GM18868 (cell line): ENCODE results near the gene SSU72.

Experiments used
- ATAC-seq: cut with Tn5 transposase; IDR thresholded peaks from one replicate; pipeline ENCODE4 v1.9.1; 2021; ENCODE audit warnings: mild to moderate bottlenecking, moderate library complexity; ENCODE audit not compliant: unreplicated experiment

Gene SSU72

GRCh38 chr1:1574721-1575537 lies at the start of gene SSU72:
SSU72 (minus strand) TSS chr1:1574863; CDS start chr1:1574557, 306 bp downstream.
- peak; percentile 82 for ATAC-seq

DNA sequence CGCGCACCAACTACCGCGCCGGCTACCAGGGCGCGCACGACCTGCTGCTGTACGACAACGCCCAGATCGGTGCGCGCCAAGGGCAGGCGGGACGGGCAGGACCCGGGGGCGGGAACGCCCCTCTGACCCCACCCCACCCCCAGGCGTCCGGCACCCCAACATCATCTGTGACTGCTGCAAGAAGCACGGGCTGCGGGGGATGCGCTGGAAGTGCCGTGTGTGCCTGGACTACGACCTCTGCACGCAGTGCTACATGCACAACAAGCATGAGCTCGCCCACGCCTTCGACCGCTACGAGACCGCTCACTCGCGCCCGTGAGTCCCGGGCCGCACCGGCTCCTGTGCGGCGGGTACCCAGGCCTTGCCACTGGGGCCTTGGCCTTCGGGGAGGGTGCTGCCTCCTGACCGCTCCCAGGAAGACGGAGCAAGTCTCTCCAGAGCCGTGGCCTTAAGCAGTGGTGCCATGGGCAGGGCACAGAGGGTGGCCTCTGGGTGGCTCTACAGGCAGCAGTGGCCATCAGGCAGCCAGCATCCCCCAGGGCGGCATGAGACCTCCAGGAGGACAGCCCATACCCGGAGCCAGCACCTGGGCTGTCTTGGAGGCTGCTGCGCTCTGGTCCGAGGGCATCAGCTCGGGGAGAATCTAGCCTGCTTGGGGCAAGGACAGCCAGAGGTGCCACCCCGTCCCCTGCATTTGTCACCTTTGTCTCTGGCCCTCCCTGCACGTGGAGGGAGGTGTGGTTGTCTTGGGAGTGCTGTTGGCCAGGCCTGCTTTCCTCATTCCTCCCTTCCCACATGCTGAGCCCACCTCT lies 49.2 kb upstream of the SSU72 start:
- no peak for ATAC-seq

- no peak for ATAC-seq
These were observed 48.5 kb upstream of the SSU72 start for GRCh38 chr1:1623181-1623630.

- ATAC-seq = no peak
These were observed 48.1 kb upstream of the SSU72 start for GRCh38 chr1:1622788-1623094.

GRCh38 chr1:1622010-1622787 lies 47.5 kb upstream of the SSU72 start:
- ATAC-seq = no peak

- ATAC-seq = no peak
These were observed 46.7 kb upstream of the SSU72 start for GRCh38 chr1:1621173-1622009.

DNA sequence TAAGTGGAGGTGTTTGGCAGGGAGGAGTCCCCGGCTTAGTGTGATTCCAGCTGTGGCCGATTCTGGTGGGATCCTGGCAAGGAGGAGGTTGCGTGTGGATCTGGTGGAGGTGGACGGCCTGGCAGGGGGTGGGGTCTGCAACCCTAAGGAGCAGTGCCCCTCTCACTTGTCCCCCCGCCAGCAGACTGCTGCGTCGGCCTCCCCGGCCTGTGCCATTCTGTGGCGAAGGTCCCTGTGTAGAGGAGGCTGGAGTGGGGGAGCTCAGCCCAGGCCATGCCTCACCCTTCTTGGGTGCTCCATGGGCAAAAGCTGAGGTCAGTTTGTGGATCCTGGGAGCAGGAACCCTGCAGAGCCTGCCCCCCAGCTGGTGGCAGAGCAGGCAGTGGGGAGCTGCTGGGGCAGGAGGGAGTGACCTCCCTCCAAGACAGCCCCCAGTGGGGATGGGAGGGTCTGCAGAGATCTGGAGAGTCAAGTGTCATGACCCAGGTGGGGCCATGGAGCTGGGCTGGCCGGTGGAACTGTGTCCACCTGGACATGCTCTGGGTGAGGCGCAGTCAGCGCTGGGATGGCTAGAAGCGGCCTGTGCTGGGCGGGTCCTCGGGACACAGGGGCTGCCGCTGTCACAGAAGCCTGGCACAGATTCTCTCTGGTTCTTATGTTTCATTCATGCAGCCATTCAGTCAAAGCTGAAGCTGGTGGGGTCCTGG lies 45.9 kb upstream of the SSU72 start:
- ATAC-seq = no peak

DNA sequence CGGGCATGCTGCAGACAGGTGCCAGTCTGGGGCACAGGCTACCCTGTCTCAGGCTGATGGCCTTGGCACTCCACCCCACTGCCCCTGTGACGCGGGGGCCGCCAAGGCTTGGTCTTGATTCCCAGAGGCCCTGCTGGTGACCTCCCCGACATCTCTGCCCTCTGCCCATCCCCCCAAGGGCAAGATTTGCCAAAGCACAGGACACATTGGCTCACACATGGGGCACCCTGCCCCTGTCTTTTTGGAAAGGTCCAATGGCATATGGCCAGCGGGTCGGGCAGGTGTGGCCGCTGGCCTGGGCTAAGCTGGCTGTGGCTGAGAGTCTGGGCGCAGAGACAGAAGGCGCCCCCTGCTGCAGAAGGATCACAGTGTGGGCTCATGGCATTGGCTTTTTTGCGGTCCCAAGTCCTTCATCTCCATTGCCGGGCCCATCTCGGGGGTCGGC lies 45.3 kb upstream of the SSU72 start:
- no peak for ATAC-seq

DNA sequence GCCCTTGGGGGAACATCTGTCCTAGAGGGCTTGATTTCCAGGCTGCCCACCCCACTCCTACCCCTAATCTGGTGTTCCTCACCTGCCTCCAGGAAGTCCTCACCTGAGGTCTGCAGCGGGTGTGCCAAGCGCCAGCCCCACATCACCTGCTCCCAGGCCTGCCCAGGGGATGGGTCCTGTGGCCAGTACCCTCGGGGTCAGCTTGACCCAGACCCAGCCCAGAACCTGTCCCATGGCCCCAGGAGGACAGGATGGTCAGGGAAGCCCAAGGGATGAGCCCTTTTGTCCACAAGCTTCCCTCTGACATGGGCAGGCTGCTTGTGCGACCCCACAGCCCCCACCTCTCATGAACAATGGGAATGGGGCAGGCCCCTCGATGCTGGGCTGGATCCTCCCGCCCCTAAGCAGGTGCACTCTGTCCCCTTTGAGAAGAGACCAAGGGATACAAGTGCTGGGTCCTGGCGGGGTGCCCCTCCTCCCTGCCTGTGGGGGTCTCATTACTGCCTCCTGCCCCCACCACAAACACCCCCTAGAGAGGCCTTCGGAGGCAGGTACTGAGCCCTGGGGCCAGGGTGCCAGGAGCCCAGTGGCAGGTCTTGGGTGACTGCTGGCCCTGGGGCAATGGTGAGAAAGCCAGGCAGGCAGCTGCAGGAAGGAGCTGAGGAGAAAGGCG lies 43.9 kb upstream of the SSU72 start:
- no peak for ATAC-seq

DNA sequence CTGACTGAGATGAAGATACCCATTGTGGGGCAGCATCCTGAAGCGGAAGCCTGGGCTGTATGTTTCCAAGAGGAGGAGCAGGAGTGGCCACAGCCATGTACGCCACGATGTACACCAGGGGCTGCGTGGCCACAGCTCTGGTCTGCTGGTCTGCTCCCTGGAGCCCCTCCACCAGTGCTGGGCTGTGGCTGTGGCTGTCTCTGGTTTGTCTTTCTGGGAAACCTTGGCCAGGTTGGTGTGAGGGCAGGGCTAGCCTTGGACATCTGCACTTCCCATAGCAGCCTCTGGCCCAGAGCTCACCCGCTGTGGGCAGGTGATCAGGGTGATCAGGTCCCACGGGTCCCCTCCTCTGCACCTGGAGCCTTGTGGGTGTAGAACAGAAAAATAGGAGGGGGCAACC lies 43.3 kb upstream of the SSU72 start:
- ATAC-seq = no peak

DNA sequence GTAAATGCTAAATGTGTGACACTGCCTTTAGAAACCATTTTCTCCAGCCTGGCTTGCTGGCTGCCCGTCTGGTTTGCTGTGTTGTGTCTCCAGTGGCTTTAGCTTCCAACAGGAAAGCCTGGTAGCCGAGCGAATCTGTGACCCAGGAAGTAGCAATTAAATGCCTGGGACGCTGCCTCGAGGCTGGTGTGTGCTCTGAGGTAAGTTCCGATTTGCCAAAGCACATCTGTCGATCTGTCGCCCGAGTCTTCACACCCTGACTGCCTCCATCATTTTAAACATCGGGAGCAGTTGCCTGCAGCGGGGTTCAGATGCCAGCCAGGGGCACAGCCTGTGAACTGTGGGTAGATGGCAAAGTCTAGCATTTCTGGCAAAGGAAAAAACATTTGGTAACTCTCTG lies 42.9 kb upstream of the SSU72 start:
- no peak for ATAC-seq

- no peak for ATAC-seq
These were observed 42.2 kb upstream of the SSU72 start for GRCh38 chr1:1616838-1617237.

- ATAC-seq = peak; percentile 19
These were observed 41.6 kb upstream of the SSU72 start for GRCh38 chr1:1616045-1616790.

DNA sequence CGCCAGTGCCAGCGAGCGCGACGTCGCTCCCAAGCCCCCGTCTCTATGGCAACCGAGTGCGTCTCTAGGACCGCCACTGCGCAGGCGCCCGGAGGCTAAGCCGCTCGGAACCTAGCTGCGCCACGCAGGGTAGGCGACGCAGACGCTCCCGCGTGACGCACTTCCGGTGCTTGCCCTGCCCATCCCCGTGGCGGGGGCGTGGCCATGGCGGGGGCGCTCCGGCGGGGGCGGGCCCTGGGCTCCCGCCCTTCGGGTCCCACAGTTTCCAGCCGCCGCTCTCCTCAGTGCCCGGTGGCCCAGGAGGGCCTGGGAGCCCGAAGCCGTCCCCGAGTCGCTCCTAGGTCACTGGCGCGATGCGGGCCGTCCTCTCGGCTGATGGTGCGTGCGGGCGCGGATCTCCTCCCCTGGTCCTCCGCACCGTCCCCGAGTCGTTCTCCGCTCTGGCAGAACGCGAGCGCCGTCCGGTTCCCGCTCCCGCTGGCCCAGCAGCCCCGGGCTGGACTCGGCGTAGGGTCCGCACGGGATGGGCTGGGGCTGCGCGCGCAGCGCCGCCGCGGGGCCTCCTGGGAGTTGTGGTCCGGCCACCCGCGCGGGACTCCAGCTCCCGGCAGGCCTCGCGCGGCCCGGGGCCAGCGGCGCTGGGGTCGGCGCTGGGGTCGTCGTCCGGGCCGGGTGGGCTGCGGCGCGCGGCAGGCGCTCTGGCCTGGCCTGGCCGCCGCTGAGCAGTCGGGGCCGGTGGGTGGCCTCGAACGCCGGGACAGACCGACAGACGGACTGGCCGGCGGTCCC lies 40.8 kb upstream of the SSU72 start, which contains the start of gene MIB2:
MIB2 (plus strand) TSS at position 245 of the 789 bp plus-strand sequence. CDS start 7,953 bp downstream, outside the sequence.
- ATAC-seq = peak; percentile 84

- ATAC-seq = no peak
These were observed 40.2 kb upstream of the SSU72 start for GRCh38 chr1:1614954-1615255.

GRCh38 chr1:1614204-1614953 lies 39.7 kb upstream of the SSU72 start:
- no peak for ATAC-seq

DNA sequence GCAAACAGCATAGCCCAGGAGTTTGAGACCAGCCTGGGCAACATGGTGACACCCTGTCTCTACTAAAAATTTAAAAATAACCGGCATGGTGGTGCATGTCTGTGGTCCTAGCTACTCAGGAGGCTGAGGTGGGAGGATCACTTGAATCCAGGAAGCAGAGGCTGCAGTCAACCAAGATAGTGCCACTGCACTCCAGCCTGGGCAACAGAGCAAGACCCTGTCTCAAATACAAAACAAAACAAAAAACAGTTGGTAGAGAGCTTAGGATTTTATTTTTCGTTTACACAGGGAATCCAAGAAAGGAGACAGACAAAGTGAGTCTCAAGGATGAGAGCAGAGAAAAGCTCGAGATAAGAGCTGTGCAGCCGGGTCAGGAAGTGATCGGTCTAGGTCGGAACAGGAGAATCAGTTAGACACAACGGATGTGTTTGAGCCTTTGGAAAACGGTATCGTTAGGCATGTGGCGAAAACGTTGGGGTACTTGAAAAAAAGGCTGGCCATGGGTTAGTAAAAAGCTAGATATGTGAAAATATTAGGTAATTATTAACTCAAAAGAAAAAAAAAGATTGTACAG lies 38.9 kb upstream of the SSU72 start:
- no peak for ATAC-seq
